Cardiac septum (tissue), 1 donor: ENCODE results near the gene IL20RA. TPM values are rescaled to one million over a fixed set of nuclear protein-coding genes. Genes with fewer than 3 reads are reported as not detected.
"Not testable (repeated sequence)": the region's sequence is repeated elsewhere in the genome, so short reads cannot be mapped to it uniquely, and the experiment has no call there.

Experiments
- DNase-seq: peaks from one replicate; pipeline ENCODE4 v3.0.0-alpha.2; 2020; ENCODE audit warnings: low spot score
- intact Hi-C: fragments of 100-400 bp; cut with DNase I; formaldehyde crosslinking; loops from one replicate; pipeline ENCODE4 v1.14.0; 2022
- long read RNA-seq: library from polyadenylated mRNA; unstranded; transcript quantifications from one replicate; pipeline ENCODE4 v2.0.0, GENCODE V29; 2021
- total RNA-seq: library from RNA; stranded (reverse); fragmentation: NEBNext Ultra II Directional; extraction: Animal tissue kit (Norgen Biotek cat#: 25700); gene quantifications from one replicate; pipeline ENCODE4 v1.2.1, GENCODE V29; 2021
- donor health status: DM: no; HTN: no; CAD: no.

IL20RA gene
- total RNA-seq: 0.32 TPM
- long read RNA-seq: 0 reads

- no peak for DNase-seq
- intact Hi-C loops: no loop called here
Measured at GRCh38 chr6:137044366-137045221, at the start of gene IL20RA. TSS of gene IL20RA (minus strand) at chr6:137044965. CDS start at chr6:137044728, 237 bp downstream.

GRCh38 chr6:137093183-137094069 lies 48.7 kb upstream of the IL20RA start:
- intact Hi-C loops: loop anchor here (1.0 kb wide), 2 partner anchors 224 to 548 kb away; no protein-coding TSS in a partner anchor
- DNase-seq: no peak

- DNase-seq: no peak
- intact Hi-C loops: no loop called here
Measured at GRCh38 chr6:137092018-137092417, 47.3 kb upstream of the IL20RA start.

GRCh38 chr6:137089305-137089704 lies 44.5 kb upstream of the IL20RA start:
- intact Hi-C loops: no loop called here
- DNase-seq: no peak

GRCh38 chr6:137087902-137088301 lies 43.1 kb upstream of the IL20RA start:
- no peak for DNase-seq
- intact Hi-C loops: no loop called here

GRCh38 chr6:137086031-137086430 lies 41.3 kb upstream of the IL20RA start:
- DNase-seq: no peak
- intact Hi-C loops: no loop called here

GRCh38 chr6:137084865-137085617 lies 40.3 kb upstream of the IL20RA start:
- intact Hi-C loops: no loop called here
- no peak for DNase-seq

GRCh38 chr6:137084090-137084489 lies 39.3 kb upstream of the IL20RA start:
- no peak for DNase-seq
- intact Hi-C loops: no loop called here

GRCh38 chr6:137081997-137082396 lies 37.2 kb upstream of the IL20RA start:
- no peak for DNase-seq
- intact Hi-C loops: no loop called here

- DNase-seq: no peak
- intact Hi-C loops: no loop called here
Measured at GRCh38 chr6:137080711-137081110, 35.9 kb upstream of the IL20RA start.

- DNase-seq: peak; percentile 87
- intact Hi-C loops: loop anchor here (5.0 kb wide), 1 partner anchor 561 kb away; no protein-coding TSS in a partner anchor
Measured at GRCh38 chr6:137076277-137077068, 31.7 kb upstream of the IL20RA start.

- intact Hi-C loops: loop anchor here (5.0 kb wide), 1 partner anchor 562 kb away; no protein-coding TSS in a partner anchor
- not testable (repeated sequence) for DNase-seq
Measured at GRCh38 chr6:137075790-137076189, 31.0 kb upstream of the IL20RA start.

GRCh38 chr6:137070303-137070702 lies 25.5 kb upstream of the IL20RA start:
- DNase-seq: no peak
- intact Hi-C loops: no loop called here

- DNase-seq: no peak
- intact Hi-C loops: no loop called here
Measured at GRCh38 chr6:137067399-137067798, 22.6 kb upstream of the IL20RA start.

GRCh38 chr6:137058037-137058436 lies 13.3 kb upstream of the IL20RA start:
- intact Hi-C loops: no loop called here
- no peak for DNase-seq

- intact Hi-C loops: no loop called here
- no peak for DNase-seq
Measured at GRCh38 chr6:137056121-137056880, 11.5 kb upstream of the IL20RA start.

GRCh38 chr6:137051790-137052472 lies 7.2 kb upstream of the IL20RA start:
- intact Hi-C loops: no loop called here
- DNase-seq: no peak

- no peak for DNase-seq
- intact Hi-C loops: no loop called here
Measured at GRCh38 chr6:137049095-137049494, 4.3 kb upstream of the IL20RA start.
